DND-41 (cell line): ENCODE results near the gene ANKRD35.
A peak's percentile ranks its signal among the peaks of the same experiment; 100 is the strongest.

Experiments
- ATAC-seq: fragments of 200-7000 bp; cut with Tn5 transposase; 3 replicates; pipeline ENCODE4 v1.9.1; 2021; ENCODE audit warnings: low read depth; ENCODE audit not compliant: insufficient read depth
- DNase-seq: peaks from one replicate; pipeline ENCODE4 v3.0.0-alpha.2; 2020
- H2AFZ ChIP-seq: 2 replicates; pipeline ENCODE4 v1.6.0; 2012; ENCODE audit warnings: low read depth, low read length
- H3K27ac ChIP-seq: 2 replicates; pipeline ENCODE4 v1.5.1; 2012; ENCODE audit warnings: low read length, inconsistent platforms
- H3K27me3 ChIP-seq: fragments of 200-600 bp; sonication (generic); 2 replicates; pipeline ENCODE4 v1.6.0; 2012; ENCODE audit warnings: low read length, mild to moderate bottlenecking, inconsistent platforms; ENCODE audit not compliant: insufficient read depth, poor library complexity
- H3K36me3 ChIP-seq: 2 replicates; pipeline ENCODE4 v1.5.1; 2012; ENCODE audit warnings: low read length, inconsistent platforms; ENCODE audit not compliant: insufficient read depth
- H3K4me1 ChIP-seq: 2 replicates; pipeline ENCODE4 v1.5.1; 2012; ENCODE audit warnings: mild to moderate bottlenecking, low read length; ENCODE audit not compliant: insufficient read depth
- H3K4me2 ChIP-seq: 2 replicates; pipeline ENCODE4 v1.6.0; 2012; ENCODE audit warnings: mild to moderate bottlenecking, moderate library complexity, low read length, inconsistent platforms; ENCODE audit not compliant: insufficient read depth
- H3K4me3 ChIP-seq, 2 experiments: fragments of 200-600 bp in 1 of 2; shearing (Covaris generic) in 1 of 2; 2 replicates each; pipeline ENCODE4 v1.5.1; 2012 to 2016; ENCODE audit warnings: inconsistent platforms in 2 of 2, low read length in 2 of 2, mild to moderate bottlenecking in 2 of 2, low read depth in 1 of 2, moderate library complexity in 1 of 2
- H3K79me2 ChIP-seq: 2 replicates; pipeline ENCODE4 v1.6.0; 2012; ENCODE audit warnings: low read length, inconsistent platforms; ENCODE audit not compliant: insufficient read depth
- H3K9ac ChIP-seq: 2 replicates; pipeline ENCODE4 v1.6.0; 2012; ENCODE audit warnings: low read depth, mild to moderate bottlenecking, inconsistent platforms, low read length, moderate library complexity
- H3K9me3 ChIP-seq: 2 replicates; pipeline ENCODE4 v1.5.1; 2012; ENCODE audit warnings: low read length, moderate library complexity, mild to moderate bottlenecking, inconsistent platforms; ENCODE audit not compliant: insufficient read depth, severe bottlenecking
- H4K20me1 ChIP-seq: 2 replicates; pipeline ENCODE4 v1.6.0; 2012; ENCODE audit warnings: low read length; ENCODE audit not compliant: insufficient read depth
- CTCF ChIP-seq: IDR thresholded peaks from 2 replicates; pipeline ENCODE4 v1.5.1; 2012; ENCODE audit warnings: borderline replicate concordance, low read length, moderate library complexity, mild to moderate bottlenecking; ENCODE audit not compliant: poor library complexity, severe bottlenecking; ENCODE audit errors: extremely low read depth
- EZH2 ChIP-seq: IDR thresholded peaks from 3 replicates; pipeline ENCODE4 v1.6.1; 2012; ENCODE audit warnings: borderline replicate concordance, low read depth, mild to moderate bottlenecking, moderate library complexity, low read length, inconsistent platforms; ENCODE audit not compliant: severe bottlenecking

The ANKRD35 gene

GRCh38 chr1:145863282-145864018 lies 22.2 kb downstream of the ANKRD35 start:
- Histone ChIP-seq H4K20me1 (no peaks in the 10 kb centered on the region), H3K27ac (no peak overlapping the region), H3K4me3 (no peak overlapping the region), H3K79me2 (no peaks in the 10 kb centered on the region), H3K27me3 (peaks cover 21% of the 10 kb centered on the region), H3K36me3 (no peaks in the 10 kb centered on the region), H3K9ac (no peak overlapping the region), H3K9me3 (no peaks in the 10 kb centered on the region), H2AFZ (no peak overlapping the region), H3K4me1 (peaks cover 8% of the 10 kb centered on the region), H3K4me2 (no peak overlapping the region)
- DNase-seq, result no peak
- ATAC-seq, result no peak
- TF ChIP-seq CTCF (no peak), EZH2 (no peak)

DNA sequence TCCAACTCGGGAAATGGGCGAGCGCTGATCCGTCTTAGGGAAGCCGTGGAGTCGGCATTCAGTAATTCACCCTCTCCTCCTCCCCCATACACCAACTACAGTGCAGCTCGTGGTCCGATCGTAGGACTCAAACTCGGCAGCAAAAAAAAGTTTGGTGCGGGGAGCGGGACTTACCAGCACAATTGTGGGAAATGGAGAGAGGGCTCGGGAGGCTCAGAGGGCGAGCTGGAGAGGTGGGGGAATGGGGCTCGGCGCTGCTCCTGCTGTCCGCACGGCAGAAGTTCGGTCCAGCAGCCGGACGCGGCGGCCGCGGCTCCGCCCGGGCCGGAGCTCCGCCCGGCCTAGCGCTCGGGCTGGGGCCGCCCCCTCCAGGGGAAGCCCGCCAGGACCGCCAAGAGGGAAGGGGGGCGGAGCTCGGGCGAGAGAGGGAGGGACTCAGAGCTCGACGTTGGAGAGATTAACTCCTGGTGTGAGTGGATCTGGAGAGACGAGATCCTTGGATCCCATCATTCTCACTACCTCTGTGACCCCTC lies 26.1 kb downstream of the ANKRD35 start:
- H2AFZ ChIP-seq, result peak overlapping the region; percentile 77
- peaks cover 20% of the 10 kb centered on the region for H3K36me3 ChIP-seq
- TF ChIP-seq CTCF (no peak), EZH2 (no peak)
- peaks cover 18% of the 10 kb centered on the region for H3K4me1 ChIP-seq
- H3K27me3 ChIP-seq, result peaks cover 8% of the 10 kb centered on the region
- H3K9me3 ChIP-seq, result no peaks in the 10 kb centered on the region
- peaks cover 7% of the 10 kb centered on the region for H3K79me2 ChIP-seq
- peak overlapping the region; percentile 55 for H3K27ac ChIP-seq
- peak overlapping the region; percentile 31 to 70; a peak in 3 of 4 replicates for H3K4me3 ChIP-seq
- no peaks in the 10 kb centered on the region; the same call in 1 of the 2 replicates for H4K20me1 ChIP-seq
- DNase-seq (peak; percentile 85), ATAC-seq (peak; percentile 71)
- H3K4me2 ChIP-seq, result peak overlapping the region; percentile 79
- H3K9ac ChIP-seq, result peak overlapping the region; percentile 62

DNA sequence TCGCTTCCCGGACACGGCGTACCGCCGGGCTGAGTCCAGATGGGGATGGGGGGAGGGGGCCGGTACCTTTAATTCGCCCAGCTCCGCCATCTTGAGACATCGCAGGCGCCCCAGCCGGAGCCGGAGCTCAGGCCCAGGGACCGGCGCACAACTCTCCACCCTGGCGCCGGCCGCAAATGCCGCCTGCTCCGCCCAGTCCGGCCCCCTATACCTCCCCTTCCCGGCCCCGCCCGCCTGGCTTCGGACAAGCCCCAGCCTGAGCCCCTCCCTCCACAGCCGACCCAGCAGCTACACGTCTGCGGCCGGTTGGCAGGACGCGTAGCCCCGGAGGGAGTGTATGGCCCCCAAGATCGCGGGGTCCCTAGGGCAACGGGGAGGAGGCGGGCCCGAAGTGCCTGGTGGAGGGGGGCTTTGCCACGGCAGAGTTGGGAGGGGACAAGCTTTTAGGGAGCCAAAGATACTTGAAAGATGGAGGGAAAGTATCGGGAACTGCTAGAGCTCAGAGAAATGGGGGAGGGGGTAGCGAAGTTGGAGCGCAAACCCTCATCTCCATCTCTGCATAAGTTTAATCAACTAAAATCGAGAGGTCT lies 26.7 kb downstream of the ANKRD35 start, which contains the start of gene PIAS3:
Gene PIAS3, minus strand, starts transcription at position 181 of the 590 bp plus-strand sequence. Its CDS starts 91 bp downstream, at position 90.
- H3K4me1 ChIP-seq, result peaks cover 18% of the 10 kb centered on the region
- no peak for TF ChIP-seq EZH2
- no peak for TF ChIP-seq CTCF
- peak; percentile 87 for ATAC-seq
- peaks cover 8% of the 10 kb centered on the region for H3K27me3 ChIP-seq
- peaks cover 7% of the 10 kb centered on the region for H3K79me2 ChIP-seq
- peak within 1 kb of the TSS; percentile 31 to 70; a peak in 3 of 4 replicates for H3K4me3 ChIP-seq
- peak within 1 kb of the TSS; percentile 84 for H2AFZ ChIP-seq
- peak within 1 kb of the TSS; percentile 70 for H3K27ac ChIP-seq
- DNase-seq, result peak; percentile 87
- no peaks in the 10 kb centered on the region for H3K9me3 ChIP-seq
- peak within 1 kb of the TSS; percentile 62 for H3K9ac ChIP-seq
- H4K20me1 ChIP-seq, result no peaks in the 10 kb centered on the region; the same call in 1 of the 2 replicates
- H3K4me2 ChIP-seq, result peak within 1 kb of the TSS; percentile 79
- H3K36me3 ChIP-seq, result peaks cover 25% of the 10 kb centered on the region
